NCI-H2081 treated with DMSO at 0.1 percent for 48 hours (cell line): ENCODE data around the gene LMF2.
"Not testable (repeated sequence)": the region's sequence is repeated elsewhere in the genome, so short reads cannot be mapped to it uniquely, and the experiment has no call there.

Source experiments
- DNase-seq: peaks from one replicate; lab custom pipeline; 2025; lab: John Stamatoyannopoulos, UW

The LMF2 gene

DNA sequence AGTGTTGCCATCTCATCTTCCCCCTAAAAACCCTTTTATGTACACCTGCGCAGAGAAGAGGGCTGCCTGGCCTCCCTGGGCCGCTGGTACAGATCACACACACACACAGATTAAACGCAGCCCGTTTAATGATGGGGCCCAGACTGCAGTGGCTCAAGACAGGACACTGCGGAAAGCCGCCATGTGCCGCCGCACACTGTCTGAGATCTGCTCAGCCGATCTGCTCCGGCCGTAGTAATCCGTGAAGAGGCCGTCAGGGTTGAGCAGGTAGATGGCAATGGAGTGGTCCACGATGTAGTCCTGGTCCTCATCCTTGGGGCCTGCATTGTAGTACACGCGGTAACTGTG, 15.9 kb upstream of the LMF2 start:
- DNase-seq, result no peak

DNA sequence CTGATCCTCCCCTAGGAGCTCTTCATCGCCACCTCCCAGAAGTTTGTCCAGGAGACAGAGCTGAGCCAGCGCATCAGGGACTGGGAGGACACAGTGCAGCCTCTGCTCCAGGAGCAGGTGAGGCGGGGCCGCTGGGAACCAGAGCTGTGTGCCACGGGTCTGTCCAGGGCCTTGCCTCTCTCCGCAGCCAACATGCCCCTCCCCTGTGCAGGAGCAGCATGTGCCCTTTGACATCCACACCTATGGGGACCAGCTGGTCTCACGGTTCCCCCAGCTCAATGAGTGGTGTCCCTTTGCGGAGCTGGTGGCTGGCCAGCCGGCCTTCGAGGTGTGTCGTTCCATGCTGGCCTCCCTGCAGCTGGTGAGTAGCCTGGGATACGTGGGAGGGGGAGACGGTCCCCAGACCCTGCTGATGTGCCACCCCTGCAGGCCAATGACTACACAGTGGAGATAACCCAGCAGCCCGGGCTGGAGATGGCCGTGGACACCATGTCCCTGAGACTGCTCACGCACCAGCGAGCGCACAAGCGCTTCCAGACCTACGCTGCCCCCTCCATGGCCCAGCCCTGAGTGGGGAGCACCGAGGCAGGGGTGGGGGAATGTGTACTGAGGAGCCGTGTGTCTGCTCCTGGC, 15.4 kb upstream of the LMF2 start:
- no peak for DNase-seq

DNA sequence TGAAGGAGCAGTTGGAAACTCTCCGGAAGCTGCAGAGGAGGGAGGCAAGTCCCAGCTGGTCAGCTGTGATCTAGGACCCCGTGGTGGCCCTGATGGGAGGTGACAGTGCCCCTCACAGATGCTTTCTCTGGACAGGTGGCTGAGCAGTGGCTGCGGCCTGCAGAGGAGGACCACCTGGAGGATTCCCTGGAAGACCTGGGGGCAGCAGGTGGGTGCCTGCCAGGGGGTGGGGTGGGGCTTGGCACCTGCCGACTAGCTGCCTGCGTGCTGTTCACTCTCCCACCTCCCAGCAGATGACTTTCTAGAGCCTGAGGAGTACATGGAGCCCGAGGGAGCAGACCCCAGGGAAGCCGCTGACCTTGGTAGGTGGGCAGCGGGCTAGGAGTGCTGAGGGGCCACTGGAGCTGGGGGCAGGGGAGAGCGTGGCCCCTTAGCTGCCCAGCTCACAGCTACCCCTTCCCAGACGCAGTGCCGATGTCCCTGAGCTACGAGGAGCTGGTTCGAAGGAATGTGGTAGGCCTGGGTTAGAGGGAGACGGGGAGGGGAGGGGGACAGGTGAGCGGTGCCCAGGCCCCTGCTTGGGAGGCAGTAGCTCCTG, 14.8 kb upstream of the LMF2 start:
- no peak for DNase-seq

DNA sequence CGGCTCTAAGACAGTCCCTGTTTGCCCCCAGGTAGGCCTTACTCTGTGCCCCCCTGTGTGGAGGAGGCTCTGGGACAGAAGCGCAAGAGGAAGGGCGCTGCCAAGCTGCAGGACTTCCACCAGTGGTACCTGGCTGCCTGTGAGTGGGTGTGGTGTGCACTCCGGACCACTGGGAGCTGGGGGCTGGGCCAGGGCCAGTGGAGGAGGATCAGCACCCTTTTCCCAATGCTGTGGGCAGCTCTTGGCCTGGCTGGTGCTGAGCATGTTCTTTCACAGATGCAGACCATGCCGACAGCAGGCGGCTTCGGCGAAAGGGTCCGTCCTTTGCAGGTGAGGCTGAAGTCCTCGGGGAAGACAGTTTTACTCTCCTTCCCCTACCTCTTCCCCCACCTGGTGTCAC, 14.2 kb upstream of the LMF2 start:
- DNase-seq, result no peak

DNA sequence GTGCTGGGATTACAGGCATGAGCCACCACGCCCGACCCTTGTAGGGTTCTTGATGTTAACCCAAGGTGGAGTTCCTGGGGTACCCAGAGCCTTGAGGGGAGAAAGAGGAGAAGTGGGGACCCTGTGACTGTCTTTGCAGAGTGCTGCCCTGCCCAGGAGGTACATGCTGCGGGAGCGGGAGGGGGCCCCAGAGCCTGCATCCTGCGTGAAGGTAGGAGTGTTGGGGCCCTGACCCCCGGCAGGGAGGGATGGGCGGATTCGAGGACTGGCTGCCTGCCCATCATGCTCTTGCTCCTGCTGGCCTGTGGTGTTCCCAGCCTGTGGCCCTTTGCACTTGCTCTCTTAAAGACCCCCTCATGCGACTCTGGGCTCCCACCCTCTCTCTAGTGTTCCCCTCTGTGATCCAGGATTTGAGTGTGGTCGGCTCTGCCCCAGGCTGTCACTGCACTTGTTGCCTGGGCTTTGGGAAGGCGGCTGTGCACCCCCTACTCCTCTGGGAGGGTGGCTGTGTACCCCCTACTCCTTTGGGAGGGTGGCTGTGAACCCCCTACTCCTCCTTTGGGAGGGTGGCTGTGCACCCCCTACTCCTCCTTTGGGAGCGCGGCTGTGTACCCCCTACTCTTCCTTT, 13.4 kb upstream of the LMF2 start:
- no peak for DNase-seq

DNA sequence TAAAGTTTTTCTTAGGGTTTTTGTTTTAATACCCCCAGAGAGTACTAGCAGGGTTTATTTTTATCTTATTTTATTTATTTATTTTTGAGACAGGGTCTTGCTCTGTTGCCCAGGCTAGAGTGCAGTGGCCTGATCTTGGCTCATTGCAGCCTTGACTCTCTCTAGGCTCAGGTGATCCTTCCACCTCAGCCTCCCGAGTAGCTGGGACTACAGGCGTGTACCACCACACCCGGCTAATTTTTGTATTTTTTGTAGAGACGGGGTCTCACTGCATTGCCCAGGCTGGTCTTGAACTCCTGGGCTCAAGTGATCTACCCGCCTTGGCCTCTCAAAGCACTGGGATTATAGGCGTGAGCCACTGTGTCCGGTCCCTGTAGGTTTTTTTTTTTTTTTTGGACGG, 12.7 kb upstream of the LMF2 start:
- not testable (repeated sequence) for DNase-seq

DNA sequence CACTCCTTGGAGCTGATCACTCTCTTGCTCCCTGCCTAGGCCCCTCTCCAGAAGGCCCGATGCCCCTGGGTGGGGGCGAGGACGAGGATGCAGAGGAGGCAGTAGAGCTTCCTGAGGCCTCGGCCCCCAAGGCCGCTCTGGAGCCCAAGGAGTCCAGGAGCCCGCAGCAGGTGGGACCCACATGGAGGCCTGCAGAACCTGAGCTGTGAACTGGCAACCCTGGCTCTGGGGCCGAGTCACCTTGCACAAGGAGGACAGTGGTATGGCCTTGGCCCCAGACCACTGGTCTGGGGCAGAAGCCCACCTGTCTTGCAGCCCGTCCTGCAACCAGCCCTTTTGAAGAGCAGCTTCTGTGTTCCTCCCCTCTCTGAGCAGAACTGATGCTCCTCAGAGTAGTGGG, 11.6 kb upstream of the LMF2 start:
- no peak for DNase-seq

DNA sequence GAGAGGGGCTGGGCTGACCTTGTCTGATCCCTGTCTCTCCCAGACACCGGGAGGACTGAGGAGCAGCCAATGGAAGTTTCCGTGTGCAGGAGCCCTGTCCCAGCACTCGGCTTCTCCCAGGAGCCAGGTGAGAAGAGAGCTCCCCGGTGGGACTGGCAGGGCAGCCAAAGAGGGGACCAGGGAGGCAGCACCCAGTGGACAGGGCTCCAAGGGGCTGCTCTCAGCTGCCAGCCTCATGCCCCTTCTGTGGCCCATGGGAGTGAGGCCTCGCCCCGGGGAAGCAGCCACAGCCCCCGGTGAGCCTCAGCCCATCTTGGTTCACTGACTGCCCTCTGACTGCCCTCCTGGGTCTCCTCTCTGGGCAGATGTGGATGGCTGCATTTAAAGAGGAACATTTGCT, 11.1 kb upstream of the LMF2 start:
- no peak for DNase-seq

DNA sequence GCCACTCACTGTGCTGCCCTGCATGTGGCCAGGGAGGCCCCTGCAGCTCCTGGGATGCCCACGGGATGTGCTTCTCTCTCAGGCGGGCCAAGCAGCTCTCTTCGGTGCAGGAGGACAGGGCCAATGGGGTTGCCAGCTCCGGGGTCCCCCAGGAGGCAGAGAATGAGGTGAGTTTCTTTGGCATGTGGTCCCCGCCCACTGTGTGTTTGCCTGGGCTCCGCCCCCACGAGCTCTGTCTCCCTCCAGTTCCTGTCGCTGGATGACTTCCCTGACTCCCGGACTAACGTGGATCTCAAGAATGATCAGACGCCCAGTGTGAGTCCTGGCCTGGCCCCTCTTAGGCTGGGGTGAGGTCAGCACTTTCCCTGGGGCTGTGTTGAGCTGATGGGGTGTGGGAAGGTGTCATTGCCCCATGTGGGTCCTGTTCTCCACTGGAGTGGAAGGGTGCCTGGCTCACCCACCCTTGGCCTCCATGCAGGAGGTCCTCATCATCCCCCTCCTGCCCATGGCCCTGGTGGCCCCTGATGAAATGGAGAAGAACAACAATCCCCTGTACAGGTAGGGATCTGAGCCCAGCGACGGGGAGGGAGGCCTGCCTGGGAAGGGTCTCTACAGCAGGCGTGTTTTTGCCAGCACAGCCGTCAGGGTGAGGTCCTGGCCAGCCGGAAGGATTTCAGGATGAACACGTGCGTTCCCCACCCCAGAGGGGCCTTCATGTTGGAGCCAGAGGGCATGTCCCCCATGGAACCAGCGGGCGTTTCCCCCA, 10.2 kb upstream of the LMF2 start:
- DNase-seq, result no peak

DNA sequence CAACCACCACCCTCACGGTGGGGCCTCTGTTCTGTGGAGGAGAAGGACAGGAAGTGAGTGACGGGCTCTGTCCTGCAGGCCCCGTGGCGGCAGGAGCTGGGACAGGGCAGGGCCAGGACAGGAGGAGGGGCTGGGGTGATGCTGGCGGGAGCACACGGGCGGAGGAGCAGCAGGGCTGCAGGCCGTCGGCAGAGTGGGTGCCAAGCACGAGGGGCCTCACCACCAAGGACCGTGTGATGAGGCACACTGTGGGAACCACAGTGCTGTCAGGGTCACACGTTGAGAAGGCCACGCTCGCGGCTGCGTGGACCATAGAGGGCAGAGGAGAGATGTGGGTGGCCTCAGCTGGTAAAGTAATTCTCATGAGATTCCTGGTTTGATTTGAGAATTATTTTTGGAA, 9.4 kb upstream of the LMF2 start:
- DNase-seq, result no peak

DNA sequence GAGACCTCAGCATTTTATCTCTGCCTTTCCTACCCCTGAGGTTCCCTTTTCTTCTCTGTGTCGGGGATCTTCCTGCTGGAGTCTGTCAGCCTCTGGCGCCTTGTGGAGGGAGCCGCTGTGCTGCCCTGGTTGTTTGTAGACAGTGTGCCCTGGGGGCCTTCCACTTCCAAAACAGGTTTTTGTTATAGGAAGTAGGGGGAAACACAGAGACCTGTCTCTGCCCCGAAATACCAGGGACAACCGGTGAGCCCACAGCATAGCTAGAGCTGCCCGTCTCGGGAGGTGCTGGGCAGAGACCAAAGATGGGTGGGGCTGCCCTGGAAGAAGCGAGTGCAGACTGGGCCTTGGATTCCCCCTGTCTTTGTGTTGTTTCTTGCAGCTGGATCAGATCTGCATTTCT, 8.6 kb upstream of the LMF2 start:
- DNase-seq, result no peak

DNA sequence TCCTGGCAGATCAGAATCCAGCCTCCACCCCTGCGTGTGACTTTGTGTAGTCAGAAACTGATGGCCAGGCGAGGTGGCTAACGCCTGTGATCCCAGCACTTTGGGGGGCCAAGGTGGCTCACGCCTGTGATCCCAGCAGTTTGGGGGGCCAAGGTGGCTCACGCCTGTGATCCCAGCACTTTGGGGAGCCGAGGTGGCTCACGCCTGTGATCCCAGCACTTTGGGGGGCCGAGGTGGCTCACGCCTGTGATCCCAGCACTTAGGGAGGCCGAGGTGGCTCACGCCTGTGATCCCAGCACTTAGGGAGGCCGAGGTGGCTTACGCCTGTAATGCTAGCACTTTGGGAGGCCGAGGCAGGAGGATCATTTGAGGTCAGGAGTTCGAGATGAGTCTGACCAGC, 5.7 kb upstream of the LMF2 start:
- no peak for DNase-seq

DNA sequence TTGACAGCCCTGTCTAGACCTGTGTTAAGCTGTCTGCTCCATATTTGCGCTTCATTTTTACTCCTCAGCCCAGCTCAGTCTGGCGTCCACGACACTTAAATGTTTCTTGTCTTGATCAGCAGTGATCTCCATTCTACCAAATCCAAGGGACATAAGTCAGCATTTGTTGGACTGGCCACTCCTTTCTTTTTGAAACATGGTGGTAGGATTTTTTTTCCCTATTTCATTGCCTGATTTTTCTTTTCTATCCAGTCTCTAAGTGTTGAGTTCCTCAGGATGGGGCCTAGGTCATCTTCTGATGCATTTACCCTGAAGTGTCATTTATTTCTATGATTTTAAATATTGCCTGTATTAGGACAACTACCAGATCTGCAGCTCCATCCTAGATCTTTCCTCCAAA, 1.4 kb upstream of the LMF2 start:
- no peak for DNase-seq

DNA sequence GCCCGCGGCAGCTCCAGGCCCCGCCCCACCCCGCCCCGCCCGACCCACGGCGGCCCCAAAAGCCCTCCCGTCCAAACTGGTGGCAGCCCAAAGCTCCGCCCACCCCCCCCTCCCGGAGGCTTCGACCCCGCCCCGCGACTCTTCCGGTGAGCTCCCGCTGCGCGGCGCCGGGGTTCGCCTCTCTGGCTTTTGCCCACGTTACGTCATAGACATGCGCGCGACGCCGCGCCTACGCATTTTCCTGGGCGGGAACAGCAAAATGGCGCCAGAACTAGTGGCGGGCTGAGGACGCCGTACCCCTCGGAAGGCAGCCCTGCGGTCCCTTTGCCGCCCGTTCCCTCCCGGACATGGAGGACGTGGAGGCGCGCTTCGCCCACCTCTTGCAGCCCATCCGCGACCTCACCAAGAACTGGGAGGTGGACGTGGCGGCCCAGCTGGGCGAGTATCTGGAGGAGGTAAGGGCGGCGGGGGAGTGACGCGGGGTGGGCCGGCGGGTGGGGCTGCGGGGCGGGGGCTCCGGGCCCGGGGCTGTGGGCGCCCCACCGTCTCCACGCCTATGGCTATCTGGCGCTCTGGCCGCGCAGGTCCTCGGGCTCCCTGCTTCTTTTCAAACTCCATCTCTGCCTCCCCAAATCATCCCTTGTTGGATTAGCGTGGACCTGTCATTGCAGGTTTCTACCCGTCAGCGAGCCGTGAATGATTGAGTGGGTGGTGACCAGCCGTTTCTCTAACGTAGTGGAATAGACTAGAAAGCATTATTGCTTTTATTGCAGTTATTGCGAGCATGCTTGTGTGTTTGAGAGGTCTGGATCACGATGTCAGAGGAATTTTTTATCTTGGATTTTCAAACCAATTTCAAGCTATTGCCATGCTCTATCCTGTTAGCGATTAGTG, 736 bp upstream of the LMF2 start, which contains the start of gene NCAPH2:
NCAPH2 (plus strand) TSS at position 234 of the 894 bp plus-strand sequence; CDS start at position 348, 114 bp downstream.
- peak; percentile 36 for DNase-seq

DNA sequence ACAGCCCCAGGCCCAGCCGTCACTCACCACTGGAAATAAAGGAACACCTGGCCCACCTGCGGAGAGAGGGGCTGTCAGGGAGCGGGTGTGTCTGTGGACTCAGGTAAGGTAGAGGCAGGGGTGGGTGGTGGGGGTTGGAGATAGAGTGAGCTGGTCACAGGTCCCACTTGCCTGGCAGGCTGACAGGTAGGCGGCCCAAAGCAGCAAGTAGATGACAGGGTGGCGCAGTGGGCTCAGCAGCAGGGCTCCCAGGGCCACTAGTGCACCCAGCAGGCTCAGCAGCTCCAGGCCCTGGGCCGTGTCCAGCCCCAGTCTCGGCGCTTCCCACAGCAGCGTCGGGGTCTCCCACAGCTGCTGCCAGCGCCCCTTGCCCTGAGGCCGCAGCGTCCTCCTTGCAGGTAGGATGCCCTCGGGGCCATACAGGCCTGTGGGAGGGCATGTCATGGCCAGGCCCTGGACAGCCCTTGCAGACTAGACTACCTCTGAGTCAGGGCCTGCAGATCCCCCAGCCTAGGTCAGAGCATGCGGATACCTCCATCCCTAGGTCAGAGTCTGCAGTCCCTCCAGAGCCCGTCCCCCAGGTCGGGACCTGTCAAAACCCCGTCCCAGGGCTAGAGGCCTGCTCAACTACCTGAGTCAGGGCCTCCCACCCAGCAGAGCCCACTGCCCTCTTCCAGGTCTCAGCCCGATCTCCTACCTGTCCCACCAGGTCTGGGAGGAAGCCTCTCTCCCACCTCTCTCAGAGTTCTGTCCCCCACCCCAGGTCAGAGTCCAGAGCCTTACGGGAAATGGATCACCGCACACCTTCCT, 686 bp downstream of the LMF2 start:
- DNase-seq, result peak; percentile 45

DNA sequence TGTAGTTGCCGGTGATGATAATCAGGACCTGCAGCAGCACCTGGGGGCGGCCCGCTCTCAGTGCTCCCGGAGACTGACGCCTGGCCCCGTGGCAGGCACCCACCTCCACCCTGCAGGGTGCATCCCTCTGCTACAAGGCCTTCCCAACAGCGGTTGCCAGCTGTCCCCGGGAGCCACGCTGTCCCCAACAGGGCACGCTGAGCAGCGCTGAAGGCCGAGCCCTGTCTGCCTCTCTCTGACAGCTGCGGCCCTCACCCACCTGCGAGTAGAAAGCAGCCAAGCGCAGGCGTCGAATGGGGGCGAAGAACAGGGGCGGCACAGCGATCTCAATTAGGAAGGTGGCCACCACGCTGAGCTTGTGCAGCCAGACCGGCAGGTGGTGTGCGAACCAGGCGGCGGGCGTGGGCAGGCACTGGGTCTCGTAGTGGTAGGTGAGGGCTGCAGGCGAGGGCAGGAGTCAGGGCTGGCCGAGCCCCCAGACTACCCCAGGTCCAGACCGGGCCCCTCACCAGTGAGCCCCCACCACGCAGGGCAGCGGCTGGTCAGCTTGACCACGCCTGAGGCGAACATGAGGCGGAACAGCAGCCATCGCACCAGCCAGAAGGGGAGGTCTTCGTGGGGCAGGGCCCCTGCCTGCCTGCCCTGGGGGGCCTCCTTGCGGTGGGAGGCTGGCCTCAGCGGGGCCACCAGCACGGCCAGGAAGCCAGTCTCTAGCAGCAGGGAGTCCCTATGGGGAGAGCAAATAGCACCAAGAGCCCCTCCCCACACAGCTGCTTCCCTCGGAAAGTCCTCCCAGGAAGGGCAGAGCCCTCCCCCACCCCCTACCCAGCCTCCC, 1.5 kb downstream of the LMF2 start:
- peak; percentile 3 for DNase-seq

DNA sequence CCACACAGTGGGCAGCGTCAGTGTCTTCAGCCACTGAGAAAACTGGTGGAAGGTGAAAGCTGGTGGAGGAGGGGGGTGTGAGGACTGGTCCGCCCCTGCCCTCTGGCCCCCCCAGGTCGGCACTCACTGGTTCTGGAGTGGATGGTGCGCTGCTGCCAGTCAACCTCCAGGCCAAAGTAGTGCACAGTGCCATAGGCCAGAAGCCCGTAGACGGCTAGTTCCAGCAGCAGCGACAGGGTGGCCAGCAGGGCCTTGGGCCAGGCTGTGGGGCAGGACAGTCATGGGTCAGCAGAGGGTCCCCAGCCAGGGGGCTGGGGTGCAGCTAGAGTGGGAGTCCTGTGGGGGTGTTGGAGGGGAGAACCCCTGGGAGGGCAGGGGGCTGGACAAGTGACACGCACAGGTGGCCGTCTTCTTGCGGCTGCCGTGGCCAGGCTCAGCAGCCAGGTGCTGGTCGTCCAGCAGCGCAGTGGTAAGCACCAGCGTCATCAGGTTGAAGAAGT, 2.2 kb downstream of the LMF2 start:
- DNase-seq, result no peak

DNA sequence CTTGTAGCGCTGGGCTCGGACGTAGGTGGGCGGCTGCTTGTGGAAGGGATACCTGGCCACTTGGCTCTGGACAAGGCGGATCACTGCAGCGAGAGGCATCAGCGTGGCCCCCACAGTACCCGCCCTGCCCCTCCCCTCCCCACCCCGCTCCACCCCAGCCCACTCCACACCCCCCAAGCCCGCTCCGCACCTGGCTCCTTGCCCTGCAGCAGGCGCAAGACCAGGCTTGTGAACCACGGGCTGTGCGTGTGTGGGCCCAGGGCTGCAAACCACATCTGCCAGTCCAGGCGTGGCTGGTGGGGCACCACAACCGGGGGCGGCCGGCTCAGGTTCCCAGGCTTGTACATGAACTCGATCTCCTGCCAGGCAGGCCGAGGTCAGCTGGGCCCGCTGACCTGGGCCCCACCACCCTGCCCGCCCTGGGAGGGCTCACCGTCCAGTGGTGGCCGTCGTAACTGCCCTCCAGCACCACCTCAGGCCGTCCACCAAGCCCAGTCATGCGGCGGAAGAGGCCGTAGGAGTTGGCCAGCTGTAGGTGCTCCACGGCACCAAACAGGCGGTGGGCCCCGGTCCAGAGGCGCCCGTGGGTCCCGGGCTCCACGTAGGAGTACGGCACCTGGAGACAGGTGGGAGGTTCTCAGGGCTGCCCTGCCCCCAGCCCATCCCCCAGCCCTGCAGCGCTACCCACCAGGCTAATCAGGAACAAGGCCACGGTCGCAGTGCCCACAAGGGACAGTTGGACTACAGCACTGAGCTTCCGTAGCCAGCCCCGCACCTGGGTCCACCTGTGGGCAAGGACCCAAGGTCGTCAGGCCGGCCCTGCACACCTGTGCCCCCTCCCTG, 2.9 kb downstream of the LMF2 start:
- DNase-seq, result no peak
